GM06990 (cell line): ENCODE data around the gene CCR7.

Source experiments
- DNase-seq: peaks from one replicate; pipeline ENCODE4 v3.0.0-alpha.2; 2011; ENCODE audit not compliant: insufficient read length; ENCODE audit errors: extremely low read depth
- H3K27me3 ChIP-seq: replicated peaks from 2 replicates; pipeline ENCODE4 v1.6.0; 2011; ENCODE audit warnings: low read length; ENCODE audit not compliant: control insufficient read depth, insufficient read depth
- H3K36me3 ChIP-seq: 2 replicates; pipeline ENCODE4 v1.5.1; 2011; ENCODE audit warnings: low read length; ENCODE audit not compliant: control insufficient read depth, insufficient read depth
- H3K4me3 ChIP-seq: replicated peaks from 2 replicates; pipeline ENCODE4 v1.5.1; 2011; ENCODE audit warnings: low read depth, mild to moderate bottlenecking, control low read depth, low read length
- TF ChIP-seq, protein P1 (sequence below): IDR thresholded peaks from 2 replicates; pipeline ENCODE4 v1.5.1; 2011; ENCODE audit warnings: low read length, control low read depth, mild to moderate bottlenecking, inconsistent platforms; ENCODE audit not compliant: insufficient read depth, poor library complexity, severe bottlenecking

CCR7 gene

DNA sequence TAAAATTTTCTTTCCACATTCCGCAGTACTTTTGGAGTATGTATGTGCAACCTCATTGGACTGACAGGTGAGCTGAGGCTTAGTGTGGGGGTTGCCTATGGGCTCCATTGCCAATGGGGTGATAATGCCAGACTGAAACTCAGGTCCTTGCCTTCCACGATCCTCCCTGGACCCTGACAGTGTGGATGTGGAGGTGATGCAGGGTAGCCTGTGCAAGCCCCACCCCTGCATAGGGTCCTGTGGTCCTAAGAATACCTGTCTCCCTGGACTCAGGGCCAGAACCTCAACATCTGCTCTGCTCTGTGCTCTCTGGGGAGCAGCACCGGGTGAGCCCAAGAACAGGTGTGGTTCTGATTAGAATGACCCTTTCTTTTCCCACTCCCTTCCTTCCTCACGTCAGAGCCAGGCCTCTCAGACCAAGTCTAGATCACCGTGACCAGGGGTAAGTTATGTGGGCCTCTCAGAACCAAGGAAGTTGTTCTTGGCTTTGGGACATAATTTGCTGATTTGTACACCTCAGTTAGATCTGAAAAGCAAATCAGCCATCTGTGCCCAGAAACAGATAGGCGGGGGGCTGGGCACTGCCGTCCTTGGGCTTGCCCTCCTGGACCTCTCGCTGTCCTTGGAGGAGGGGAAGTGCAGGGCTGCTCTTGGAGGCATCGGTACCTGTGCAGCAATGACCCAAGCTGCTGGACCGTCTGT, 55.5 kb downstream of the CCR7 start:
- TF ChIP-seq, protein P1, sequence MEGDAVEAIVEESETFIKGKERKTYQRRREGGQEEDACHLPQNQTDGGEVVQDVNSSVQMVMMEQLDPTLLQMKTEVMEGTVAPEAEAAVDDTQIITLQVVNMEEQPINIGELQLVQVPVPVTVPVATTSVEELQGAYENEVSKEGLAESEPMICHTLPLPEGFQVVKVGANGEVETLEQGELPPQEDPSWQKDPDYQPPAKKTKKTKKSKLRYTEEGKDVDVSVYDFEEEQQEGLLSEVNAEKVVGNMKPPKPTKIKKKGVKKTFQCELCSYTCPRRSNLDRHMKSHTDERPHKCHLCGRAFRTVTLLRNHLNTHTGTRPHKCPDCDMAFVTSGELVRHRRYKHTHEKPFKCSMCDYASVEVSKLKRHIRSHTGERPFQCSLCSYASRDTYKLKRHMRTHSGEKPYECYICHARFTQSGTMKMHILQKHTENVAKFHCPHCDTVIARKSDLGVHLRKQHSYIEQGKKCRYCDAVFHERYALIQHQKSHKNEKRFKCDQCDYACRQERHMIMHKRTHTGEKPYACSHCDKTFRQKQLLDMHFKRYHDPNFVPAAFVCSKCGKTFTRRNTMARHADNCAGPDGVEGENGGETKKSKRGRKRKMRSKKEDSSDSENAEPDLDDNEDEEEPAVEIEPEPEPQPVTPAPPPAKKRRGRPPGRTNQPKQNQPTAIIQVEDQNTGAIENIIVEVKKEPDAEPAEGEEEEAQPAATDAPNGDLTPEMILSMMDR = no peak
- DNase-seq = no peak
- no peaks in the 10 kb centered on the region for H3K36me3 ChIP-seq
- no peak overlapping the region for H3K4me3 ChIP-seq
- peaks cover 1% of the 10 kb centered on the region for H3K27me3 ChIP-seq

DNA sequence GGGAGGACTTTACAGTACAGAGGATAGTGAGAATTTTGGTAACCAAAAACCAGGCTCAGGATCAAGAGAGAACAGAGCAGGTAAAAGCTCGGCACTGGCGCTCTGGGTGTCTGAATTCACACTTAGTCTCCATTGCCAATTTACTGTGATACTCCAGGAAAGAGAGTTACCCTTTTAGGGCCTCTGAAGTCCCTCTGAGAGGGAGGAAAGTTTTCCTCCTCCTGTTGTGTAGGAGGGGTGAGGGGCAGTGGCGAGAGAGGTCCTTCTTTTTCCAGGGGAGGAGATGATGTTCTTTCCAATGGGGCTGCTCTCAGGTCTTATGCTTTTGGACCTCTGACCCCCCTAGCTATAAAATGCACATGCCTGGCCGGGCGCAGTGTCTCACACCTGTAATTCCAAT, 58.5 kb downstream of the CCR7 start:
- H3K4me3 ChIP-seq = no peak overlapping the region
- TF ChIP-seq, protein P1 = no peak
- H3K36me3 ChIP-seq = no peaks in the 10 kb centered on the region
- H3K27me3 ChIP-seq = no peaks in the 10 kb centered on the region; the same call in 1 of the 2 replicates
- no peak for DNase-seq
